SK-N-SH (cell line): ENCODE data around the gene F2RL2. TPM values are rescaled to one million over a fixed set of nuclear protein-coding genes. Genes with fewer than 3 reads are reported as not detected.

Source experiments
- CTCF ChIA-PET: fragments of 300-600, 350-600 bp; formaldehyde crosslinking; extraction: SDS; loops from one replicate; lab custom pipeline; 2021; lab: Yijun Ruan, JAX
- POLR2A ChIA-PET: fragments of 350-600 bp; sonication (Branson Sonifier 250); formaldehyde crosslinking; extraction: SDS; loops from one replicate; lab custom pipeline; 2020; ENCODE audit warnings: antibody characterized with exemption, inconsistent platforms; lab: Yijun Ruan, JAX
- DNase-seq: peaks from one replicate; pipeline ENCODE4 v3.0.0; 2012
- H2AFZ ChIP-seq: fragments of 200-600 bp; sonication (generic); 2 replicates; pipeline ENCODE4 v1.8.1; 2016; ENCODE audit warnings: antibody characterized with exemption, mild to moderate bottlenecking, low read depth
- H3F3A ChIP-seq: fragments of 200-600 bp; sonication (generic); replicated peaks from 2 replicates; pipeline ENCODE3; 2016; ENCODE audit warnings: antibody characterized with exemption, mild to moderate bottlenecking; ENCODE audit not compliant: insufficient read depth
- H3K27ac ChIP-seq, 2 experiments: fragments of 200-500 bp in 1 of 2; fragments of 200-600 bp in 1 of 2; sonication (Bioruptor generic) in 1 of 2; sonication (generic), shearing (Covaris generic) in 1 of 2; 2 replicates each; pipeline versions ENCODE4 v1.5.1 to v1.6.1; 2014 to 2016; ENCODE audit warnings: low read depth in 2 of 2, inconsistent platforms in 1 of 2, low read length in 1 of 2, mild to moderate bottlenecking in 1 of 2, mixed read lengths in 1 of 2
- H3K27me3 ChIP-seq: fragments of 200-600 bp; sonication (generic), shearing (Covaris generic); 2 replicates; pipeline ENCODE4 v1.6.1; 2016; ENCODE audit warnings: mixed run types; ENCODE audit not compliant: insufficient read depth
- H3K36me3 ChIP-seq, 2 experiments: fragments of 200-500 bp in 1 of 2; fragments of 200-600 bp in 1 of 2; sonication (Bioruptor generic) in 1 of 2; sonication (generic) in 1 of 2; replicated peaks in 1 of 2; 2 replicates each; pipeline versions ENCODE3 to v1.5.1; 2014 to 2016; ENCODE audit warnings: low read length in 1 of 2, mild to moderate bottlenecking in 1 of 2; ENCODE audit not compliant: insufficient read depth in 2 of 2, control insufficient read depth in 1 of 2
- H3K4me1 ChIP-seq, 2 experiments: fragments of 200-500 bp in 1 of 2; fragments of 200-600 bp in 1 of 2; sonication (Bioruptor generic) in 1 of 2; sonication (generic), shearing (Covaris generic) in 1 of 2; 2 replicates each; pipeline versions ENCODE4 v1.5.1 to v1.6.1; 2014 to 2016; ENCODE audit warnings: low read depth in 1 of 2, low read length in 1 of 2, mixed run types in 1 of 2; ENCODE audit not compliant: insufficient read depth in 2 of 2, control insufficient read depth in 1 of 2
- H3K4me2 ChIP-seq: fragments of 200-600 bp; sonication (generic), shearing (Covaris generic); 2 replicates; pipeline ENCODE4 v1.6.1; 2017; ENCODE audit warnings: mixed run types
- H3K4me3 ChIP-seq, 2 experiments: fragments of 200-500 bp in 1 of 2; fragments of 200-600 bp in 1 of 2; sonication (Bioruptor generic) in 1 of 2; sonication (generic), shearing (Covaris generic) in 1 of 2; 2 replicates each; pipeline versions ENCODE4 v1.5.1 to v1.8.1; 2014 to 2016; ENCODE audit warnings: low read depth in 2 of 2, inconsistent platforms in 1 of 2, low read length in 1 of 2, mild to moderate bottlenecking in 1 of 2, mixed read lengths in 1 of 2, moderate library complexity in 1 of 2
- H3K79me2 ChIP-seq: fragments of 200-600 bp; sonication (generic); 2 replicates; pipeline ENCODE4 v1.8.1; 2017; ENCODE audit warnings: mild to moderate bottlenecking; ENCODE audit not compliant: insufficient read depth
- H3K9ac ChIP-seq: fragments of 200-600 bp; sonication (generic); 2 replicates; pipeline ENCODE4 v1.6.1; 2017; ENCODE audit warnings: mixed run types
- H3K9me2 ChIP-seq: fragments of 200-600 bp; sonication (generic); 2 replicates; pipeline ENCODE4 v1.6.1; 2017; ENCODE audit warnings: mixed run types
- H3K9me3 ChIP-seq: fragments of 200-600 bp; sonication (generic); 2 replicates; pipeline ENCODE4 v1.6.1; 2017; ENCODE audit warnings: mixed run types, mild to moderate bottlenecking, moderate library complexity
- H4K20me1 ChIP-seq: fragments of 200-600 bp; sonication (generic); 2 replicates; pipeline ENCODE4 v1.6.1; 2017; ENCODE audit warnings: mild to moderate bottlenecking, mixed run types; ENCODE audit not compliant: insufficient read depth
- GABPA ChIP-seq: IDR thresholded peaks from 2 replicates; pipeline ENCODE4 v1.4.0; 2012; ENCODE audit warnings: low read depth, mild to moderate bottlenecking
- GATA2 ChIP-seq: sonication (generic); formaldehyde crosslinking; IDR thresholded peaks from 2 replicates; pipeline ENCODE4 v1.5.0; 2020; ENCODE audit warnings: mild to moderate bottlenecking, missing genetic modification reagents
- MEF2A ChIP-seq: IDR thresholded peaks from 2 replicates; pipeline ENCODE4 v1.4.0; 2012; ENCODE audit warnings: low read depth, borderline replicate concordance
- NFIC ChIP-seq: IDR thresholded peaks from 2 replicates; pipeline ENCODE4 v1.4.0; 2012; ENCODE audit warnings: borderline replicate concordance
- RAD21 ChIP-seq: IDR thresholded peaks from 2 replicates; pipeline ENCODE4 v1.6.1; 2012; ENCODE audit warnings: mild to moderate bottlenecking, low read length
- TAF1 ChIP-seq: IDR thresholded peaks from 2 replicates; pipeline ENCODE4 v1.6.1; 2012; ENCODE audit warnings: low read depth, mild to moderate bottlenecking, low read length, moderate library complexity, borderline replicate concordance
- WGBS: methylation state at CpG from one replicate; pipeline ENCODE4 v1.1.6; 2017; ENCODE audit warnings: low lambda C conversion rate; 5-methylcytosine and 5-hydroxymethylcytosine counted together
- polyA plus RNA-seq, 3 experiments: library from polyadenylated mRNA; depleted of rRNA; stranded (reverse); fragments of >200 nt; gene quantifications; 2 replicates each; pipeline ENCODE4 v1.2.3, GENCODE V29; 2012
- TF ChIP-seq, protein P1 (sequence below): fragments of 150-350 bp; IDR thresholded peaks from 2 replicates; pipeline ENCODE4 v1.6.1; 2016; ENCODE audit warnings: mild to moderate bottlenecking, low read depth, low read length
- TF ChIP-seq, protein P2 (sequence below): IDR thresholded peaks from 2 replicates; pipeline ENCODE4 v1.4.0; 2012; ENCODE audit warnings: low read depth
- TF ChIP-seq, protein P3 (sequence below): fragments of 200-600 bp; sonication (generic); IDR thresholded peaks from 2 replicates; pipeline ENCODE4 v1.6.1; 2017; ENCODE audit warnings: antibody characterized with exemption, mild to moderate bottlenecking, moderate library complexity

Gene F2RL2
- polyA plus RNA-seq, 1 of the 3 experiments (the other 2 are of a cell fraction): 29.4 TPM

DNA sequence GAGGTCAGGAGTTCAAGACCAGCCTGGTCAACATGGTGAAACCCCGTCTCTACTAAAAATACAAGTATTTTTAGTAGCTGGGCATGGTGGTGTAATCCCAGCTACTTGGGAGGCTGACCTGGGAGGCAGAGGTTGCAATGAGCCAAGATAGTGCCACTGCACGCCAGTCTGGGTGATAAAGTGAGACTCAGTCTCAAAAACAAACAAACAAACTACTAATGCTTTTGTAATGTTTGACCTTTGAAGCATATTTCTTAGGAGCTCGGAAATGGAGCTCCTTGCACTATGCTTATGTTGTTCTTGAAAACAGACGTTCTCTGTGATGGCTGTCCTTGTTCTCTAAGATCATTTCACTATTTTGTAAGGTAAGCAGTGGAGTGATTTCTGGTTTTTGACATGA is 6.0 kb downstream of the F2RL2 start:
- 80% methylated on average over 4 of the region's 4 CpGs for WGBS
- Histone ChIP-seq H3K27me3 (no peaks in the 10 kb centered on the region), H3K9me3 (no peaks in the 10 kb centered on the region), H3K4me2 (peak overlapping the region; percentile 32; the same call in 1 of the 2 replicates), H4K20me1 (no peaks in the 10 kb centered on the region), H3K36me3 (peaks cover 7 to 19% of the 10 kb centered on the region in 2 experiments), H3K4me1 (peaks cover 0 to 51% of the 10 kb centered on the region in 2 experiments; a peak in 2 of 4 replicates), H3K9me2 (no peaks in the 10 kb centered on the region), H3K27ac (peak overlapping the region in 1 of 2 experiments; percentile 74; a peak in 2 of 4 replicates), H3K4me3 (no peak overlapping the region), H3K9ac (peak overlapping the region; percentile 13; the same call in 1 of the 2 replicates), H2AFZ (no peak overlapping the region), H3F3A (peaks cover 38% of the 10 kb centered on the region), H3K79me2 (peaks cover 40% of the 10 kb centered on the region)
- POLR2A ChIA-PET: interaction anchor here (0.7 kb wide), 1 partner anchor 160 kb away, joined by 3 read pairs; no protein-coding TSS in a partner anchor
- TF ChIP-seq GATA2 (CRISPR knock-in tag) (no peak), GABPA (no peak)
- TF ChIP-seq, protein P1, sequence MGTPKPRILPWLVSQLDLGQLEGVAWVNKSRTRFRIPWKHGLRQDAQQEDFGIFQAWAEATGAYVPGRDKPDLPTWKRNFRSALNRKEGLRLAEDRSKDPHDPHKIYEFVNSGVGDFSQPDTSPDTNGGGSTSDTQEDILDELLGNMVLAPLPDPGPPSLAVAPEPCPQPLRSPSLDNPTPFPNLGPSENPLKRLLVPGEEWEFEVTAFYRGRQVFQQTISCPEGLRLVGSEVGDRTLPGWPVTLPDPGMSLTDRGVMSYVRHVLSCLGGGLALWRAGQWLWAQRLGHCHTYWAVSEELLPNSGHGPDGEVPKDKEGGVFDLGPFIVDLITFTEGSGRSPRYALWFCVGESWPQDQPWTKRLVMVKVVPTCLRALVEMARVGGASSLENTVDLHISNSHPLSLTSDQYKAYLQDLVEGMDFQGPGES: no peak
- no peak for DNase-seq
- CTCF ChIA-PET: interaction anchor here (1.5 to 2.0 kb wide), 4 partner anchors 10 to 157 kb away, joined by 3 to 7 read pairs (median 6); no protein-coding TSS in a partner anchor

DNA sequence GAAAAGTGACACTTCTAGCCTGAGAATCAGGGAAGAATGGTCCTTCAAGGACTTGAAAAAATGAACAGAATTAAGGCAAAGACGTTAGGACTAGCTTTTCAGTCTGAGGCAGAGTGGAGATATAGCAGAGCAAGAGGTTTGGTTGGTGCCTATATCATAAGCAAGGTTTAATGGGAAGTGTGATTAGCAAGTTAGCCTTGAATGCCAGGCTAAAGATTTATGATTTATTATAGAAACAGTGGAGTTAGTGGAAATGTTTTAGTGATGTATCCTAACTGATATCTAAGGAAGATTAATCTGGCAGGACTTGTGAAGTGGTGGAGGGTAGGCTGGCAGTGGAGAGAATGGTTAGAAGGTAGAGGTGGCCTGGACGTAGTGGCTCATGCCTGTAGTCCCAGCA is 7.0 kb downstream of the F2RL2 start:
- Histone ChIP-seq H3K4me1 (peaks cover 0 to 46% of the 10 kb centered on the region in 2 experiments; a peak in 1 of 4 replicates), H3K9me3 (no peaks in the 10 kb centered on the region), H3K9ac (no peak overlapping the region), H3K27me3 (no peaks in the 10 kb centered on the region), H2AFZ (no peak overlapping the region), H3K4me2 (peak overlapping the region; percentile 9; the same call in 1 of the 2 replicates), H4K20me1 (no peaks in the 10 kb centered on the region), H3K79me2 (peaks cover 30% of the 10 kb centered on the region), H3F3A (peaks cover 38% of the 10 kb centered on the region), H3K27ac (peak overlapping the region in 1 of 2 experiments; percentile 74; a peak in 2 of 4 replicates), H3K9me2 (no peaks in the 10 kb centered on the region), H3K36me3 (peaks cover 7 to 19% of the 10 kb centered on the region in 2 experiments), H3K4me3 (no peak overlapping the region)
- ChIA-PET CTCF (interaction anchor here (0.9 to 1.9 kb wide), 6 partner anchors 9 to 158 kb away, joined by 3 to 7 read pairs (median 4); no protein-coding TSS in a partner anchor), POLR2A (no interaction called here)
- no peak for DNase-seq
- 76% methylated on average over 2 of the region's 2 CpGs for WGBS
- TF ChIP-seq, protein P2, sequence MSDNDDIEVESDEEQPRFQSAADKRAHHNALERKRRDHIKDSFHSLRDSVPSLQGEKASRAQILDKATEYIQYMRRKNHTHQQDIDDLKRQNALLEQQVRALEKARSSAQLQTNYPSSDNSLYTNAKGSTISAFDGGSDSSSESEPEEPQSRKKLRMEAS: no peak
- TF ChIP-seq, protein P1: no peak
- no peak for TF ChIP-seq MEF2A
- no peak for TF ChIP-seq NFIC
- no peak for TF ChIP-seq RAD21
- TF ChIP-seq, protein P3, sequence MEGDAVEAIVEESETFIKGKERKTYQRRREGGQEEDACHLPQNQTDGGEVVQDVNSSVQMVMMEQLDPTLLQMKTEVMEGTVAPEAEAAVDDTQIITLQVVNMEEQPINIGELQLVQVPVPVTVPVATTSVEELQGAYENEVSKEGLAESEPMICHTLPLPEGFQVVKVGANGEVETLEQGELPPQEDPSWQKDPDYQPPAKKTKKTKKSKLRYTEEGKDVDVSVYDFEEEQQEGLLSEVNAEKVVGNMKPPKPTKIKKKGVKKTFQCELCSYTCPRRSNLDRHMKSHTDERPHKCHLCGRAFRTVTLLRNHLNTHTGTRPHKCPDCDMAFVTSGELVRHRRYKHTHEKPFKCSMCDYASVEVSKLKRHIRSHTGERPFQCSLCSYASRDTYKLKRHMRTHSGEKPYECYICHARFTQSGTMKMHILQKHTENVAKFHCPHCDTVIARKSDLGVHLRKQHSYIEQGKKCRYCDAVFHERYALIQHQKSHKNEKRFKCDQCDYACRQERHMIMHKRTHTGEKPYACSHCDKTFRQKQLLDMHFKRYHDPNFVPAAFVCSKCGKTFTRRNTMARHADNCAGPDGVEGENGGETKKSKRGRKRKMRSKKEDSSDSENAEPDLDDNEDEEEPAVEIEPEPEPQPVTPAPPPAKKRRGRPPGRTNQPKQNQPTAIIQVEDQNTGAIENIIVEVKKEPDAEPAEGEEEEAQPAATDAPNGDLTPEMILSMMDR: no peak
- no peak for TF ChIP-seq TAF1
